HepG2 (cell line): Measurements from ENCODE around the gene NCMAP. TPM values are rescaled to one million over a fixed set of nuclear protein-coding genes. Genes with fewer than 3 reads are reported as not detected.

ENCODE experiments used
- BCLAF1 ChIP-seq: fragments of 450-650 bp; IDR thresholded peaks from 2 replicates; pipeline ENCODE4 v1.6.1; 2017; ENCODE audit warnings: mild to moderate bottlenecking
- HINFP ChIP-seq: sonication (generic); formaldehyde crosslinking; IDR thresholded peaks from 2 replicates; pipeline ENCODE4 v1.4.0; 2020; ENCODE audit warnings: low read depth, mild to moderate bottlenecking, missing genetic modification reagents
- IRX3 ChIP-seq: sonication (generic); formaldehyde crosslinking; IDR thresholded peaks from 2 replicates; pipeline ENCODE4 v1.8.1; 2023; ENCODE audit warnings: mild to moderate bottlenecking, low read depth, missing genetic modification reagents, borderline replicate concordance
- JUN ChIP-seq: sonication (generic); formaldehyde crosslinking; IDR thresholded peaks from 2 replicates; pipeline ENCODE4 v1.4.0; 2020; ENCODE audit warnings: mild to moderate bottlenecking, missing genetic modification reagents
- KDM5A ChIP-seq: fragments of 200-600 bp; sonication (generic); IDR thresholded peaks from 2 replicates; pipeline ENCODE4 v1.7.0; 2018; ENCODE audit warnings: antibody characterized with exemption, mild to moderate bottlenecking, low read length, borderline replicate concordance
- MAZ ChIP-seq, 2 experiments: sonication (generic) in 1 of 2; formaldehyde crosslinking in 1 of 2; IDR thresholded peaks; 2 replicates each; pipeline versions ENCODE4 v1.5.0 to v1.6.1; 2012 to 2020; ENCODE audit warnings: low read depth in 2 of 2, mild to moderate bottlenecking in 2 of 2, borderline replicate concordance in 1 of 2, improper control_type of control experiment in 1 of 2, low read length in 1 of 2, missing genetic modification reagents in 1 of 2, moderate library complexity in 1 of 2
- MIXL1 ChIP-seq: IDR thresholded peaks from 2 replicates; pipeline ENCODE4 v1.6.1; 2016
- NFIC ChIP-seq: IDR thresholded peaks from 2 replicates; pipeline ENCODE4 v1.6.1; 2012; ENCODE audit warnings: mild to moderate bottlenecking, low read length, inconsistent platforms
- NR0B2 ChIP-seq: sonication (generic); formaldehyde crosslinking; IDR thresholded peaks from 2 replicates; pipeline ENCODE4 v1.4.0; 2020; ENCODE audit warnings: mild to moderate bottlenecking, missing genetic modification reagents
- PAF1 ChIP-seq: IDR thresholded peaks from 2 replicates; pipeline ENCODE4 v1.6.1; 2016; ENCODE audit warnings: missing genetic modification reagents, missing compliant biosample characterization
- ZNF124 ChIP-seq: sonication (generic); formaldehyde crosslinking; IDR thresholded peaks from 2 replicates; pipeline ENCODE4 v1.4.0; 2020; ENCODE audit warnings: missing genetic modification reagents
- ZNF253 ChIP-seq: sonication (generic); formaldehyde crosslinking; IDR thresholded peaks from 2 replicates; pipeline ENCODE4 v1.8.0; 2022; ENCODE audit warnings: mild to moderate bottlenecking, missing genetic modification reagents, borderline replicate concordance
- polyA plus RNA-seq, 8 experiments: library from polyadenylated mRNA; depleted of rRNA in 3 of 8; stranded (reverse) in 7 of 8; unstranded in 1 of 8; fragments of >200 nt; fragmentation: Illumina TruSeq in 4 of 8; extraction: Trizol in 4 of 8; gene quantifications; 2 replicates each; pipeline versions ENCODE4 v1.2.1 to v1.2.3, GENCODE V29; 2011 to 2016; ENCODE audit warnings: low read depth in 4 of 8, missing spikeins in 1 of 8, mixed read lengths in 1 of 8; ENCODE audit not compliant: insufficient read depth in 1 of 8
- total RNA-seq, 5 experiments: library from RNA; depleted of rRNA; stranded (reverse); fragments of >200 nt; fragmentation: Illumina TruSeq; extraction: Trizol; gene quantifications; 2 replicates each; pipeline ENCODE4 v1.2.3, GENCODE V29; 2016; ENCODE audit warnings: low read depth in 1 of 5
- TF ChIP-seq, protein P1 (sequence below): sonication (generic); formaldehyde crosslinking; IDR thresholded peaks from 2 replicates; pipeline ENCODE4 v1.5.0; 2020; ENCODE audit warnings: mild to moderate bottlenecking, missing genetic modification reagents, borderline replicate concordance
- TF ChIP-seq, protein P2 (sequence below): IDR thresholded peaks from 2 replicates; pipeline ENCODE4 v1.6.1; 2012; ENCODE audit warnings: inconsistent platforms
- TF ChIP-seq, protein P3 (sequence below): sonication (generic); formaldehyde crosslinking; IDR thresholded peaks from 2 replicates; pipeline ENCODE4 v1.5.0; 2020; ENCODE audit warnings: mild to moderate bottlenecking, missing genetic modification reagents, moderate library complexity

Gene NCMAP
- total and polyA plus RNA-seq, 2 of the 13 experiments (the other 11 are each of a cell fraction or from before 2014, with no cell fraction given) = 2.7 to 20.0 TPM

DNA sequence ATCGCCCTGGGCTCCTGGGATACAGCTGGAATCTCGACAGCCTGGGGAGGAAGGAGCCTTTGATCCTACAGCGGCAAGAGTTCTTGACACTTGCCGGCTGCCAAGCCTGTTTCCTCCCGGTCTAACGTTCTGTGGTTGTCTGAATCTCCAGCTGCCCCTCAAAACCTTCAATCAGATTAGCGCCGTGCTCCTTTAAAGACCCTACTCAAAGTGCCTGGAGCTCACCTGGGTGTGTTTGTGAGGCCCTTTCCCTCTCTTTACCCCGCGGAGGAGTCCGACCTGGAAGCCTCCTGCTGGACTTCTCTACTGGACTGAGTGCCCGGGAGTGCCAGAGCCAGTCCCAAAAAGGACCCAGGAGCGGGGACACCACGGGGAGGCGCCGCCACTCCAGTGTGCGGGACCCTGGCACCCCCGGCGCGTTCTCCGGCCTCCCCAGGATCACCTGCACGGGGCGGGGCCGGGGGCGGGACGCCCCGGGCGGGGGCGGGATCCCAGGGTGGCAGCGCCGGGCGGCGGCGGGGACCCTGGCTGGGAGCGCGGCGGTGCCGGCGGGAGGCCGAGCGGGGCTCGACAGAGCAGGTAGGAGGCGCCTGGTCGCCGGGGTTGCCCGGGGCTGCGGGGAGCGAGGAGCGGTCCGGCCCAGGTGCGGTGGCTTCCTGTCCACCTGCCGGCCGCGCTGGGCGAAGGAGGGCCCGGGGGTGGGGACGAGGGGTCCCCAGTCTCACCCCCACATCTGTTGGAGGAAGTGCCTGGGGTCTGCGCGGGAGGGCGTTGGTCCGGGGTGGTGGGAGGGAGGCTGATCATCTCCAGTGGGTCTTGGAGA is at the start of gene NCMAP (continued):
- TF ChIP-seq, protein P1, sequence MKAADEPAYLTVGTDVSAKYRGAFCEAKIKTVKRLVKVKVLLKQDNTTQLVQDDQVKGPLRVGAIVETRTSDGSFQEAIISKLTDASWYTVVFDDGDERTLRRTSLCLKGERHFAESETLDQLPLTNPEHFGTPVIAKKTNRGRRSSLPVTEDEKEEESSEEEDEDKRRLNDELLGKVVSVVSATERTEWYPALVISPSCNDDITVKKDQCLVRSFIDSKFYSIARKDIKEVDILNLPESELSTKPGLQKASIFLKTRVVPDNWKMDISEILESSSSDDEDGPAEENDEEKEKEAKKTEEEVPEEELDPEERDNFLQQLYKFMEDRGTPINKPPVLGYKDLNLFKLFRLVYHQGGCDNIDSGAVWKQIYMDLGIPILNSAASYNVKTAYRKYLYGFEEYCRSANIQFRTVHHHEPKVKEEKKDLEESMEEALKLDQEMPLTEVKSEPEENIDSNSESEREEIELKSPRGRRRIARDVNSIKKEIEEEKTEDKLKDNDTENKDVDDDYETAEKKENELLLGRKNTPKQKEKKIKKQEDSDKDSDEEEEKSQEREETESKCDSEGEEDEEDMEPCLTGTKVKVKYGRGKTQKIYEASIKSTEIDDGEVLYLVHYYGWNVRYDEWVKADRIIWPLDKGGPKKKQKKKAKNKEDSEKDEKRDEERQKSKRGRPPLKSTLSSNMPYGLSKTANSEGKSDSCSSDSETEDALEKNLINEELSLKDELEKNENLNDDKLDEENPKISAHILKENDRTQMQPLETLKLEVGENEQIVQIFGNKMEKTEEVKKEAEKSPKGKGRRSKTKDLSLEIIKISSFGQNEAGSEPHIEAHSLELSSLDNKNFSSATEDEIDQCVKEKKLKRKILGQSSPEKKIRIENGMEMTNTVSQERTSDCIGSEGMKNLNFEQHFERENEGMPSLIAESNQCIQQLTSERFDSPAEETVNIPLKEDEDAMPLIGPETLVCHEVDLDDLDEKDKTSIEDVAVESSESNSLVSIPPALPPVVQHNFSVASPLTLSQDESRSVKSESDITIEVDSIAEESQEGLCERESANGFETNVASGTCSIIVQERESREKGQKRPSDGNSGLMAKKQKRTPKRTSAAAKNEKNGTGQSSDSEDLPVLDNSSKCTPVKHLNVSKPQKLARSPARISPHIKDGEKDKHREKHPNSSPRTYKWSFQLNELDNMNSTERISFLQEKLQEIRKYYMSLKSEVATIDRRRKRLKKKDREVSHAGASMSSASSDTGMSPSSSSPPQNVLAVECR (CRISPR knock-in tag) = no peak; the same call in 1 of the 2 replicates
- TF ChIP-seq IRX3 (CRISPR knock-in tag) = no peak
- TF ChIP-seq, protein P2, sequence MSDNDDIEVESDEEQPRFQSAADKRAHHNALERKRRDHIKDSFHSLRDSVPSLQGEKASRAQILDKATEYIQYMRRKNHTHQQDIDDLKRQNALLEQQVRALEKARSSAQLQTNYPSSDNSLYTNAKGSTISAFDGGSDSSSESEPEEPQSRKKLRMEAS = 0 out of 2 replicates have a peak, but pooled peaks have one; percentile 15
- TF ChIP-seq ZNF253 (CRISPR knock-in tag) = no peak
- TF ChIP-seq MAZ (IDR thresholded peaks at IDR 0.05; ENCODE audit: borderline replicate concordance, low read depth, low read length) = no peak
- TF ChIP-seq MAZ (CRISPR knock-in tag; IDR thresholded peaks at IDR 0.05; ENCODE audit: low read depth) = no peak
- no peak for TF ChIP-seq NFIC
- no peak for TF ChIP-seq JUN (CRISPR knock-in tag)
- no peak for TF ChIP-seq BCLAF1
- no peak for TF ChIP-seq NR0B2 (CRISPR knock-in tag)
- TF ChIP-seq MIXL1 (CRISPR knock-in tag) = no peak
- TF ChIP-seq, protein P3, sequence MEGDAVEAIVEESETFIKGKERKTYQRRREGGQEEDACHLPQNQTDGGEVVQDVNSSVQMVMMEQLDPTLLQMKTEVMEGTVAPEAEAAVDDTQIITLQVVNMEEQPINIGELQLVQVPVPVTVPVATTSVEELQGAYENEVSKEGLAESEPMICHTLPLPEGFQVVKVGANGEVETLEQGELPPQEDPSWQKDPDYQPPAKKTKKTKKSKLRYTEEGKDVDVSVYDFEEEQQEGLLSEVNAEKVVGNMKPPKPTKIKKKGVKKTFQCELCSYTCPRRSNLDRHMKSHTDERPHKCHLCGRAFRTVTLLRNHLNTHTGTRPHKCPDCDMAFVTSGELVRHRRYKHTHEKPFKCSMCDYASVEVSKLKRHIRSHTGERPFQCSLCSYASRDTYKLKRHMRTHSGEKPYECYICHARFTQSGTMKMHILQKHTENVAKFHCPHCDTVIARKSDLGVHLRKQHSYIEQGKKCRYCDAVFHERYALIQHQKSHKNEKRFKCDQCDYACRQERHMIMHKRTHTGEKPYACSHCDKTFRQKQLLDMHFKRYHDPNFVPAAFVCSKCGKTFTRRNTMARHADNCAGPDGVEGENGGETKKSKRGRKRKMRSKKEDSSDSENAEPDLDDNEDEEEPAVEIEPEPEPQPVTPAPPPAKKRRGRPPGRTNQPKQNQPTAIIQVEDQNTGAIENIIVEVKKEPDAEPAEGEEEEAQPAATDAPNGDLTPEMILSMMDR (CRISPR knock-in tag) = peak; percentile 78
- no peak for TF ChIP-seq HINFP (CRISPR knock-in tag)
- no peak for TF ChIP-seq PAF1 (CRISPR knock-in tag)
- no peak for TF ChIP-seq ZNF124 (CRISPR knock-in tag)
- no peak for TF ChIP-seq KDM5A
